NCI-H2081 (cell line): ENCODE measurements around the gene SOWAHC.
"Not testable (repeated sequence)": the region's sequence is repeated elsewhere in the genome, so short reads cannot be mapped to it uniquely, and the experiment has no call there.

ENCODE experiments used
- DNase-seq, 2 experiments: peaks; one replicate each; lab custom pipeline; 2025; lab: John Stamatoyannopoulos, UW

Gene SOWAHC

DNA sequence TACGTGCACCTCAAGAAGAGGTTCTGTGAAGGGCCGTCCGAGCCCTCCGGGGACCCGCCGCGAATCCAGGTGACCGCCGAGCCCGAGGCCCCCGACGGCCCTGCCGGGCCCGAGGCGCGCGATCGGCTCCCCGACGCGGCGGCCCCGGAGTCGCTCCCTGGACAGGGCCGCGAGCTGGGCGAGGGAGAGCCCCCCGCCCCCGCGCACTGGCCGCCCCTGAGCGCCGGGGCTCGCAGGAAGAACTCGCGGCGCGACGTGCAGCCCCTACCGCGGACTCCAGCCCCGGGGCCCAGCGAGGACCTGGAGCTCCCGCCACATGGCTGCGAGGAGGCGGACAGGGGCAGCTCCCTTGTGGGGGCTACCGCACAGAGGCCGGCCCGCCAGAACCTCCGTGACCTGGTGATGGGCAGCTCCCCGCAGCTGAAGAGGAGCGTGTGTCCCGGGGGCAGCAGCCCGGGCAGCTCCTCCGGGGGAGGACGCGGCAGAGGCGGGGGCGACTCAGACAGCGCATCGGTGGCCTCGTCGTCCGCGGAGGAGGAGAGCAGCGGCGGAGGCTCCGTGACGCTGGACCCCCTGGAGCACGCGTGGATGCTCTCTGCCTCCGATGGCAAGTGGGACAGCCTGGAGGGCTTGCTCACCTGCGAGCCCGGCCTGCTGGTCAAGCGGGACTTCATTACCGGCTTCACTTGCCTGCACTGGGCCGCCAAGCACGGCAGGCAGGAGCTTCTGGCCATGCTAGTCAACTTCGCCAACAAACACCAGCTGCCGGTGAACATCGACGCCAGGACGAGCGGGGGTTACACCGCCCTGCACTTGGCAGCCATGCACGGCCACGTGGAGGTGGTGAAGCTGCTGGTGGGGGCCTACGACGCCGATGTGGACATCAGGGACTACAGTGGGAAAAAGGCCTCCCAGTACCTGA lies 812 bp downstream of the SOWAHC start:
- DNase-seq: no peak

DNA sequence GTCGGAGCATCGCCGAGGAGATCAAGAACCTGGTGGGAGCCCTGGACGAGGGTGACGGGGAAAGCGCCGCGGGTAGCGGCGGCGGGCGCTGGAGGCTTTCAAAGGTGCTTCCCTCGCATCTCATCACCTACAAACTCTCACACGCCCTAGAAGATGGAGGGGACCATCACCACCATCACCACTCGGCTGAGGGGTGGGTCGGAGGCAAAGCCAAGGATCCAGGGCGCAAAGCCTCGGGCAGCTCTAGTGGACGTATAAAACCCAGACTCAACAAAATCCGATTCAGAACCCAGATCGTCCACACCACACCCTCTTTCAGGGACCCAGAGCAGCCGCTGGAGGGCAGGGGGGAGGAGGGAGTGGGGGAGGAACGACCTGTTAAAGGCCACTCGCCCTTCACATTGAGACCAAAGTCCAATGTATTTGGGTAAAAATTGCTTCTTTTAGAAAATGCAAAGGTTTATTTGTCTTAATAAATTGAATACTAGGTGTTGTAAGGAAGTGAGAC lies 1.5 kb downstream of the SOWAHC start:
- DNase-seq: no peak

GRCh38 chr2:109616184-109616583 lies 2.0 kb downstream of the SOWAHC start:
- DNase-seq: no peak

DNA sequence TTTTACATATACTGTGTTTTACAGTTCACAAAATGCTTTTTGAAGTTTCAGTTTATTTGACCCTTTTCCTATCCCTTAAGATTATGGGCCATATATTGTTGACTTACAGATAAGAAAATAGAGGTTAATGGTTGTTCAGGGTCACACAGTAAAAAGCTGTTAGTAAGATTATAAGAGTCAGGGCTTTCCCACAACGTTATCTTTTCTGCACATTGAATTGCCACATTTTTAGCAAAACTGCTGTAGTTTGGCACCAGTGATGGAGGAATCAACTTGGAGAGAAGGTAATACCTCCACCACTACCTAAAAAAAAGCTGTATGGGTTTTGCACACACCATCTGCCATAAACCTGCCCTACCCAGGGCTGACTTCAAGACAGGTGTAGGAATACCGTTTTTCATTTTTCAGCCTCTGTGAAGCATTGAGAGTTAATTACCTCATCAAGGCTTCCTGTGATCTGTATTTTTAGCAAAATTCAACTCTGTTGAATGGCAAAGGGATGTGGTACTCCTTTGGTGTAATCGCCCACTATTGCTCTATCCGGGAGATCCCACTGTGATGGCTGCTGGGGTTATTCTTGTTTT lies 5.0 kb downstream of the SOWAHC start:
- peak in 1 of 2 experiments; percentile 11 for DNase-seq

DNA sequence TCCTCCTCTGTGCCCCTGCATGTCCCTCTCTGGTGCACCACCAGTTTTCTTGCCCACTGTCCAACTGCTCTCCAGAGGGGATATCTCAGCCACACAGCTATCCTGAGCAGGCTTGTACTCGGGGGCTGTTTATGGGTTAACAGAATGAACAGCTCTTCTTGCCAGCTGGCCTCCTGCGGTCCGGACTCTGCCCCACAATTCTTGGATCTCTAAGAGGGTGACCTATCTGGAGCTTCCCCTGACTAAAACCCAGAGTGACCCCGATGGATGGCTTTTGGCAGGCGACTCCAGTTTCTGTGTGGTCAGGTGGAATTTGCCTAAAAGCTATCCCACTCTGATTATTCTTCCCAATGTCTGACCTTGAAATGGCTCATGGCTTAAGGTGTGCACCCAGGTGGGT lies 9.1 kb downstream of the SOWAHC start:
- DNase-seq: no peak

GRCh38 chr2:109623923-109624322 lies 9.8 kb downstream of the SOWAHC start:
- no peak for DNase-seq

GRCh38 chr2:109624339-109624738 lies 10.2 kb downstream of the SOWAHC start:
- no peak for DNase-seq

DNA sequence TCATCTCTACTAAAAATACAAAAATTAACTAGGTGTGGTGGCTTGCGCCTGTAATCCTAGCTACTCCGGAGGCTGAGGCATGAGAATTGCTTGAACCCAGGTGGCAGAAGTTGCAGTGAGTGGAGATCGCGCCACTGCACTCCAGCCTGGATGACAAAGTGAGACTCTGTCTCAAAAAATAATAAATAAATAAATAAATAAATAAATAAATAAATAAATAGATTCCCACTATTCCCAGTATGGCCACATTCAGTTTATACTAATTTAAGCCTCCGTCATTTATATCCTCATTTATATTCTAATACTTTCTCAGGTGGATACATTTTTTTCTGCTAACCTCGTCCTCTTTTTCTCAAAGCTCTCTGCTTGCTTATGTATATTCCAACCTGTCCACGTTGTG lies 14.2 kb downstream of the SOWAHC start:
- DNase-seq: not testable (repeated sequence)

DNA sequence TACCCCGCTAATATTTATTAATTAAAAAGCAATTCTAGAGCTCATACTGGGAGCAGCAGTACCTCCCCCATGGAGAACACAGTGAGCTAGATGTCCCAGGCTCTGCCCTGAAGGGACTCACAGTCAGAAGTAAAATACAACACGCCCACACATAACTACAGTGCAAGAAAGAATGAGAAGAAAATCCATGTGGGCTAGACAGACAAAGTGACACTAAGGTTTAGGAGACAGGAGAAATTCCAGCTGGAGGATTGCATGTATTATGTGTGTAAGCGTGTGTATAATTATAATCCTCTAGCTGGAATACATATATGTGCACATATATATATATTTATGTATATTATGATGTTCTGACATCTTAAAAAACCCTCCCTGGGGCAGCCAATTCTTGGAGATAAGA lies 15.7 kb downstream of the SOWAHC start:
- no peak for DNase-seq

GRCh38 chr2:109630441-109631430 lies 16.6 kb downstream of the SOWAHC start:
- no peak for DNase-seq

DNA sequence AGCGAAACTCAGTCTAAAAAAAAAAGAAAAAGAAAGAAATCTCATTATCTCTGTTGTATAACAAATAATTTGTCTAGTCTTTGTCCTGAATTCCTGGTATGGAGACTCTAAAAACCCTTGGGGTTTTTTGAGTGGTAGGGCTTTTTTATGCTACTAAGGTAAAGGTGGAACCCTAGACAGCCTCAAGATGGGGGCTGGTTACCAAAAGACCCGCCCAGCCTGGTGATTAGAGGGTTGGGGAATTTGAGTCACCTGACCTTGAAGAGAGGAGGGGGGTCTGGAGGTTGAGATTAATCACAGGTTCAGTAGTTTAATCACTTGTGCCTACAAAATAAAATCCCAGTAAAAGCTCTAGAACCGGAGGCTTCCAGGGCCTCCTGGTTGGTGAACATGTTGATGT lies 17.6 kb downstream of the SOWAHC start:
- no peak for DNase-seq

DNA sequence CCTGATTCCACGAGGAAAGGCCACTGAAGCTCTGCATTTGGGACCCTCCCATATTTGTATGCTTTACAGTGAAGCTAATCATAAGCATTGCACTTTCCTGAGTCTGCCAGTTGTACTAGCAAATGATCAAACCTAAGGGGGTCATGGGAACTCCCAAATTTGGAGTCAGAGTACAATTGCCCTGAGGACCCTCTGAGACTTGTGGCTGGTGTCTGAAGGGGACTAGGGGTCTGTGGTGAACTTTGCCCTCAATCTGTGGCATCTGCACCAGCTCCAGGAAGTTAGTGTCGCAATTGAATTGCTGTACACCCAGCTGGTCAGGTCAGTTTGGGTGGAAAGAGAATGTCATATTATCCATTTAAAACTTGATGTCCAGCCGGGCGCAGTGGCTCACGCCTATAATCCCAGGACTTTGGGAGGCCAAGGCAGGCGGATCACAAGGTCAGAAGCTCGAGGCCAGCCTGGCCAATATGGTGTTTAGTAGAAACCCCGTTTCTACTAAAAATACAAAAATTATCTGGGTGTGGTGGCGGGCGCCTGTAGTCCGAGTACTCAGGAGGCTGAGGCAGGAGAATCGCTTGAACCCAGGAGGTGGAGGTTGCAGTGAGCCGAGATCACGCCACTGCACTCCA lies 18.1 kb downstream of the SOWAHC start:
- no peak for DNase-seq

GRCh38 chr2:109633284-109633961 lies 19.3 kb downstream of the SOWAHC start:
- no peak for DNase-seq

DNA sequence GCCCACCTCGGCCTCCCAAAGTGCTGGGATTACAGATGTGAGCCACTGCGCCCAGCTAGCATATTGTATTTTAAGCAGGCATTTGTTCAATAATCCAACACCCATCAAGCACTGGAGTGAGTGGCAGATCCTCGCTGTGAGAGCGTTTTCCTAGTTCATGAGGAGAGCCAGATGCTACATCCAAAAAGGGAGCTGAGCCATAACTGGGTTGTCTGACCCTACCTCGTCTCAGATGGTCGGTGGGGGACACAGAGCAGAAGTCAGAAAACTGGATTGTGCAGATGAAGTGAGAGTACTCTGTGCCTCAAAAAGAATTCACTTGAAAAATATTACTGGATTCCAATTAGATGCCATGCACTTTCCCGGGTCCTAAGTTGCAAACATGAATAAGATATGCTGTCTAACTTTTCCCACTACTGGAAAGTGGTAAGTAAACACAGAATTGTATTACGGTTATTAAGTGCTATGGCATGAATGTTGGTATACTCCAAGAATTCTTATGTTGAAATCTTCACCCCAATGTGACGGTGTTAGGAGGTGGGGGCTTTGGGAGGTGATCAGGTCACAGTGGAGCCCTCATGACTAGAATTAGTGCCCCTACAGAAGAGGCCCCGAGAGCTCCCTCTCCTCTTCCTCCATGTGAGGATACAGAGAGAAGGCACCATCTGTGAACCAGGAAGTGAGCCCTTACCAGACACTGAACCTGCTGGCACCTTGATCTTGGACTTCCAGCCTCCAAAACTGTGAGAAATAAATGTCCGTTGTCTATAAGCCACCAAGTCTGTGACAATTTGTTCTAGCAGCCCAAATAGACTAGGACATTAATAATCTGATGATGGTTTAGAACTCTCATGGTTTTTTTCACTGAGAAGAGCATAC lies 21.5 kb downstream of the SOWAHC start:
- DNase-seq: no peak

GRCh38 chr2:109636317-109636716 lies 22.2 kb downstream of the SOWAHC start:
- no peak for DNase-seq

DNA sequence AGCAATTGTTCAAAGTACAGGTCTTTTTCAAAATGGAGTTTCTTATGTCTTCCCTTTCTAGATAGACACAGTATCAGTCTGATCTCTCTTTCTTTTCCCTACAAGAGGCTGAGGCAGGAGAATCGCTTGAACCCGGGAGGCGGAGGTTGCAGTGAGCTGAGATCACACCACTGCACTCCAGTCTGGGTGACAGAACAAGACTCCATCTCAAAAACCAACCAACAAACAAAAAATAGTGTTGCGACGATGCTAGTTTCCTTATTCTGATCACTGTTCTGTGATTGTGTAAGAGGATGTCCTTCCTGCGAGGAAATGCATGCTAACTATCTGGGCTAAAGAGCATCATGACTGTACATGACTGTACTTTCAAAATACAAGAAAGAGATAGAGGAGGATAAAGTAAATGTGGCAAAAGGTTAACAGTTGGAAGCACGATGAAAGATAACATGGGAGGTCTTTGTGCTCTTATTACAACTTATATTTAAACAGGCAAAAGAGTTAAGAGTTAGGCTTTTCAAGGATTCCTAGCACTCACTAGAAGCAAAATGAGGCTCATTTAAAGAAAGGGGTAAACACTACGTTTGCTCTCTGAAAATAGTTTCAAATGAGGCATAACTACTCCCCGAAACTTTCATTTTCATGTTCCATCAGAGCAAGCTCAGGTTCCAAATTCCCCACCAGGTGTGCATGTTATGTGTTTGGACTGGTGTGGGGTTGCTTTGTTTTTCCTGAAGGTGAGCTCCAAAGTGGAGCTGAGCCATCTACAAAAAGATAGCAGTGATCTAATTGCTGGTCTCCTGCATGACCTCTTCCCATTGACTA lies 23.8 kb downstream of the SOWAHC start:
- DNase-seq: no peak

DNA sequence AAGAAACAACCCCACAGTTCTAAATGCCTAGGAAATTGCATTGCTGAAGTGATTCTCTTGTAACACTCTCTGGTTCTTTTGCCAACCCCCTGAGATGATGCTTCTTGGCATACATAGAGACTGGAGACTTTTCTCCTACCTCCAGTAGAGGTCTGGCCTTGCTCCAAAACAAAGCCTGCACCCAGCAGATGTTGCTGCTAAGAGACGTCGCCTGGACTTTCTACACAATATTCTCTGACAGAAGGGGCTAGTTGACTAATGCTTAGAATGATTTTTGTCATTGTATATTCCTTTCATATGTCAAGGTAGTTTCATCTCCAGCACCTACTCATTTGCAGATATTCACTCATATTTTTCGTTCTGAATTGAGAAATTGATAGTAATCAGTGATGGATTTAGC lies 24.6 kb downstream of the SOWAHC start:
- peak; percentile 26 to 58 for DNase-seq

DNA sequence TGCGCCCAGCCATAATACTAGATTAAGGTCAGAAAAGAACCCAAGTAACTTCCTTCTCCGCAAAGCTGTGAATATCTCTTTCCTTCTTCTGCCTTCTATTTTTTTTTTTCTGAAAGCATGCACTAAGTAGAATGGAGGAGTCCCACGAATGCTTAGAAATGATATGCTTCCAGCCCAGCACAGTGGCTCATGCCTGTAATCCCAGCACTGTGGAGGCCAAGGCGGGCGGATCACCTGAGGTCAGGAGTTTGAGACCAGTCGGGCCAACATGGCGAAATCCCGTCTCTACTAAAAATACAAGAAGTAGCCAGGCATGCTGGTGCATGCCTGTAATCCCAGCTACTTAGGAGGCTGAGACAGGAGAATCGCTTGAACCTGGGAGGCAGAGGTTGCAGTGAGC lies 25.8 kb downstream of the SOWAHC start:
- DNase-seq: not testable (repeated sequence)
